GM12874 (cell line): Measurements from ENCODE around the gene SPEF1.

Experiments
- TF ChIP-seq, protein P1 (sequence below): IDR thresholded peaks from 2 replicates; pipeline ENCODE4 v1.5.1; 2011; ENCODE audit warnings: low read depth, mild to moderate bottlenecking, control low read depth, low read length, moderate library complexity; ENCODE audit not compliant: insufficient read depth

Gene SPEF1, protein sequence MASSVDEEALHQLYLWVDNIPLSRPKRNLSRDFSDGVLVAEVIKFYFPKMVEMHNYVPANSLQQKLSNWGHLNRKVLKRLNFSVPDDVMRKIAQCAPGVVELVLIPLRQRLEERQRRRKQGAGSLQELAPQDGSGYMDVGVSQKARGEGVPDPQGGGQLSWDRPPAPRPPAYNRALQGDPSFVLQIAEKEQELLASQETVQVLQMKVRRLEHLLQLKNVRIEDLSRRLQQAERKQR

GRCh38 chr20:3781153-3781910 is at the start of gene SPEF1:
TSS of gene SPEF1 (minus strand) at chr20:3781448. CDS start at chr20:3781287, 161 bp downstream.
- TF ChIP-seq, protein P1, sequence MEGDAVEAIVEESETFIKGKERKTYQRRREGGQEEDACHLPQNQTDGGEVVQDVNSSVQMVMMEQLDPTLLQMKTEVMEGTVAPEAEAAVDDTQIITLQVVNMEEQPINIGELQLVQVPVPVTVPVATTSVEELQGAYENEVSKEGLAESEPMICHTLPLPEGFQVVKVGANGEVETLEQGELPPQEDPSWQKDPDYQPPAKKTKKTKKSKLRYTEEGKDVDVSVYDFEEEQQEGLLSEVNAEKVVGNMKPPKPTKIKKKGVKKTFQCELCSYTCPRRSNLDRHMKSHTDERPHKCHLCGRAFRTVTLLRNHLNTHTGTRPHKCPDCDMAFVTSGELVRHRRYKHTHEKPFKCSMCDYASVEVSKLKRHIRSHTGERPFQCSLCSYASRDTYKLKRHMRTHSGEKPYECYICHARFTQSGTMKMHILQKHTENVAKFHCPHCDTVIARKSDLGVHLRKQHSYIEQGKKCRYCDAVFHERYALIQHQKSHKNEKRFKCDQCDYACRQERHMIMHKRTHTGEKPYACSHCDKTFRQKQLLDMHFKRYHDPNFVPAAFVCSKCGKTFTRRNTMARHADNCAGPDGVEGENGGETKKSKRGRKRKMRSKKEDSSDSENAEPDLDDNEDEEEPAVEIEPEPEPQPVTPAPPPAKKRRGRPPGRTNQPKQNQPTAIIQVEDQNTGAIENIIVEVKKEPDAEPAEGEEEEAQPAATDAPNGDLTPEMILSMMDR = no peak

- TF ChIP-seq, protein P1 = no peak
Observed at GRCh38 chr20:3828798-3829197, 47.5 kb upstream of the SPEF1 start.

- TF ChIP-seq, protein P1 = no peak
Observed at GRCh38 chr20:3826420-3826819, 45.2 kb upstream of the SPEF1 start.

DNA sequence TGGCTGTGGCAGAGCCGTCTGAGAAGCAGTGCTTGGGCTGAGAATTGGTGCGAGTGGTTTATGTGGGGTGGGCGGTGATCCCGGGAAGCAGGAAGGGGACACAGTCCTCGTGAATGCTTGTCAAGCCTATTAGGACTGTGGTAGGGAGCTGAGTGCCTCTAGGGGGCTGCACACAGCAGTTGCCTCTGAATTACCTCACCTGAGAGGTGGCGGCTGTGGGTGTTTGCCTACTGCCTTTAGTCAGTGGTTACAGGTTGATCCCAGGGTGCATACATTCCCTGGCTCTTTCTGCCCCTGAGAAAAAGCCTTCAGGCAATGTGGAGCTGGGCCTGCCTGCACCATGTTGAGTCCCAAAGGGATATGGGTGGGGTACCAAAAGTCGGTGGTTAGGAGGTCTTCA is 44.3 kb upstream of the SPEF1 start:
- TF ChIP-seq, protein P1 = no peak

DNA sequence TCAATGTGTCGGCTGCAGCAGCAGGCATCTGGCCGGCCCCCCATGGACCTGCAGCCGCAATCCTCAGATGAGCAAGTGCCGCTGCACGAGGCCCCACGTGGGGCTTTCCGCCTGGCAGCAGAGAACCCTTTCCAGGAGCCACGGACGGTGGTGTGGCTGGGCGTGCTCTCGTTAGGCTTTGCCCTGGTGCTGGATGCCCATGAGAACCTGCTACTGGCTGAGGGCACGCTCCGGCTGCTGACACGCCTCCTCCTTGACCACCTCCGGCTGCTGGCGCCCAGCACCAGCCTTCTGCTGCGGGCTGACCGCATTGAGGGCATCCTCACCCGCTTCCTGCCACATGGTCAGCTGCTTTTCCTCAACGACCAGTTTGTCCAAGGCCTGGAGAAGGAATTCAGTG is 42.6 kb upstream of the SPEF1 start:
- TF ChIP-seq, protein P1 = no peak

DNA sequence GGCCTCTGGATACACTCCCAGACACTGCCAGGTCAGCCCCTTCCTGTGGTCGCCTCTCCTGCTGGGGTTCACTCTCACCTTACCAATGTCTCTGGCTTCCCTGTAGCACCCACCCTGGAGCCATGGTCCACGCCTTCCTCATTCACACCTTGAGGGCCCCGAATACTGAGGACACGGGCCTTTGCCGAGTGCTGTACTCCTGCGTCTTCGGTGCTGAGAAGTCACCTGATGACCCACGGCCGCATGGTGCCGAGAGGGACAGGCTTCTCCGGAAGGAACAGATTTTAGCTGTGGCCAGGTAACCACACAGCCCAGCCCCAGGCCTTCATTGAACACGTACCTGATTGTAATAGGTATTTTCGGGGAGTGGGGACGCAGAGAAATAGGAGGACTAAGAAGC is 40.7 kb upstream of the SPEF1 start:
- TF ChIP-seq, protein P1 = no peak

DNA sequence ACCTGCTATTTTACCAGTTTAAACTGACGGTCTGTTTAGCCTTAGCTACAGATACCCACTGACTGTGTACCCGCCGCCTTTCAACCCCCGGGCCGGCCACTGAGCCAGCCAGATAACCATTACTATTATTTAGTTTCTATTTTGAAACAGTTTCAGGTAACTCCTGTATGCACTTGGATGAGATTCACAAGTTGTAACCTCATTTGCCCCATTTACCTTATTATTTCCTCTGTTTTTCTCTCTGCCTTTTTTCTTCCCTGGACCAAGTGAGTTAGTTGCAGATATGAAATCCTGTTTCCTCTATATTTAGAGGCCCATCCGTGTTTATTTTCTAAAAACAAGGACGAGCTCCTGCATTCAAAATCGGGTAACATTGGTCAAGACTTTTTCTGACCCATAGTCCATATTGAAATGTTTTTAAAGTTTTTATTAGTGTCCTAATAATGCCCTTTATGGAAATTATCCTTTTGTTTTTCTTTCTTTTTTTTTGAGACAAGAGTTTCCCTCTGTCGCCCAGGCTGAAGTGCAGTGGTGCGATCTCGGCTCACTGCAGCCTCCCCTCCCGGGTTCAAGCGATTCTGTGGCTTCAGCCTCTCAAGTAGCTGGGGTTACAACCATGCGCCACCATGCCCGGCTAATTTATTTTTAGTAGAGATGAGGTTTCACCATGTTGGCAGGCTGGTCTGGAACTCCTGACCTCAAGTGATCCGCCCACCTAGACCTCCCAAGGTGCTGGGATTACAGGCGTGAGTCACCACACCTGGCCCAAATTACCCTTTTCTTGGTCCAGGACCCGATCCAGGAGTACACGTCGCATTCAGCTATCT is 39.9 kb upstream of the SPEF1 start:
- TF ChIP-seq, protein P1 = no peak
